ENCODE data around the gene GPRIN1.

The GPRIN1 gene

GRCh38 chr5:176609724-176610434, at the start of gene GPRIN1:
TSS of gene GPRIN1 (minus strand) at chr5:176610156. CDS start at chr5:176599834, 10,322 bp downstream.
- DNase-seq = no peak

- DNase-seq = no peak
Observed at GRCh38 chr5:176659512-176659839, 49.5 kb upstream of the GPRIN1 start.

- no peak for DNase-seq
Observed at GRCh38 chr5:176658817-176659511, 49.0 kb upstream of the GPRIN1 start.

- no peak for DNase-seq
Observed at GRCh38 chr5:176658007-176658599, 48.1 kb upstream of the GPRIN1 start.

- no peak for DNase-seq
Observed at GRCh38 chr5:176656467-176656990, 46.6 kb upstream of the GPRIN1 start.

GRCh38 chr5:176654856-176655255, 44.9 kb upstream of the GPRIN1 start:
- DNase-seq = no peak

- DNase-seq = no peak
Observed at GRCh38 chr5:176653401-176654385, 43.7 kb upstream of the GPRIN1 start.

- DNase-seq = no peak
Observed at GRCh38 chr5:176652136-176652535, 42.2 kb upstream of the GPRIN1 start.

GRCh38 chr5:176651472-176651980, 41.6 kb upstream of the GPRIN1 start:
- DNase-seq = no peak

GRCh38 chr5:176650354-176650884, 40.5 kb upstream of the GPRIN1 start:
- DNase-seq = no peak

GRCh38 chr5:176648474-176649194, 38.7 kb upstream of the GPRIN1 start:
- DNase-seq = no peak

- no peak for DNase-seq
Observed at GRCh38 chr5:176647843-176648473, 38.0 kb upstream of the GPRIN1 start.

GRCh38 chr5:176647030-176647842, 37.3 kb upstream of the GPRIN1 start, which contains the start of gene TSPAN17:
TSS of gene TSPAN17 (plus strand) at chr5:176647484. CDS start at chr5:176647616, 132 bp downstream.
- DNase-seq = peak; percentile 87

GRCh38 chr5:176646707-176647029, 36.7 kb upstream of the GPRIN1 start:
- no peak for DNase-seq

GRCh38 chr5:176646049-176646706, 36.2 kb upstream of the GPRIN1 start:
- DNase-seq = no peak

- DNase-seq = no peak
Observed at GRCh38 chr5:176644878-176645670, 35.1 kb upstream of the GPRIN1 start.

- DNase-seq = no peak
Observed at GRCh38 chr5:176644294-176644693, 34.3 kb upstream of the GPRIN1 start.

- DNase-seq = no peak
Observed at GRCh38 chr5:176643491-176644219, 33.7 kb upstream of the GPRIN1 start.

All from NCI-H2081 treated with DMSO at 0.1 percent for 48 hours (cell line).